Measurements from ENCODE around the gene PTGR3.
"Not testable (repeated sequence)": the region's sequence is repeated elsewhere in the genome, so short reads cannot be mapped to it uniquely, and the experiment has no call there.

PTGR3 gene

GRCh38 chr18:75201282-75202270, 7.4 kb downstream of the PTGR3 start:
- DNase-seq = no peak

GRCh38 chr18:75200605-75201280, 8.2 kb downstream of the PTGR3 start:
- DNase-seq = no peak

- no peak for DNase-seq
These were observed 8.9 kb downstream of the PTGR3 start for GRCh38 chr18:75200071-75200470.

GRCh38 chr18:75199327-75199726, 9.6 kb downstream of the PTGR3 start:
- DNase-seq = no peak

DNA sequence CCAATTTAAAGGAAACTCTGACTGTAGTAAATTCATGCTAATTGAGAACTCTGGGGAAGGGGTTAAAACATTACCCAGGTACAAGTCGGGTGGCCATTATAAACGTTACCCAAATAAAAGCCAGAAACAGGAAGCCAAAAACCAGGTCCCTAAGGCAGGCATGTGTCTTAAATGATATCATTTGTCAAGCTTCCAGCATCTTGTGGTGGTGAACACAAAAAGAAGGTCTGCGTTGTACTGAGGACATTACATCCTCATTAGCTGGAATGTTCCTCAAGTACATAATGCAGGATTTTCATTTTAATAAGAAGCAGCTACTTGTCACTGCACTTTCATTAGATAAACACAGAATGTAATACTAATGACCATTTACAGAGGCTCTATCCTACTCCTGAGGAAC, 10.9 kb downstream of the PTGR3 start:
- no peak for DNase-seq

GRCh38 chr18:75192899-75193298, 16.0 kb downstream of the PTGR3 start:
- DNase-seq = no peak

DNA sequence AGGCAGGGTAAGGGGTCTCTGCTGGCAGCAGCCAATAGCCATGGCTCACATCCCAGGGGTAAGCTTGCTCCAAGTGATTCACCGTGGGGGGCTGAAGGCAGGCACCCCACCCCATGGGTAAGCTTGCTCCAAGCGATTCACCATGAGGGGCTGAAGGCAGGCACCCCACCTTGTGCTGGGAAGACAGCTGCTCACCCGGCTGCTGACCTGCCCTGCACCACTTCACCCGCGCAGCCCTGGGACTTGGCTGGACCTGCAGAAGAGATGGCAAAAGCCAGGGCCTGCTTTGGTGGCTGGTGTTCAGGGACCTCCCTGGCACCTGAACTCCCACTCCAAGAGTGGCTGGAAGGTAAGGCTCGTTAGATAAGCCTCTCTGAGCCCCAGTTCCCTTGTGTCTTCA, 19.2 kb downstream of the PTGR3 start:
- no peak for DNase-seq

GRCh38 chr18:75187702-75188101, 21.2 kb downstream of the PTGR3 start:
- not testable (repeated sequence) for DNase-seq

DNA sequence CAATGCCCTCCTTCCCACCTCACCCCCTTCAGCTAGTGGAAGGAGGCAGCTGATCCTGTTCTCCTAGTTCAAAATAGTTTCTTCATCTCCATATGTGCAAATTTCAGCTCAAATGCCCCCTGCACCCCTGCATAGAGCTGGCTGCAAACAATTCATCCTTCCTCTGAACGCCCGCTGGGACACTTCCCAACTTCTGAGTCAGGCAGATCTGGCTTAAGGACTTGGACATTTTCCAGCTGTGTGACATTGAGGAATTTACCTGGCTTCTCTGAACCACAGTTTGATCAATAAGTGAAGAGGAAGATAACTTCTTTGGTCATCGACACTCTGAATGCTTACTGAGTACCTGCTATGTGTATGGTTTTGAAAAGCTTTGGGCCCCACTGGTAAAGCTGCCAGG, 23.5 kb downstream of the PTGR3 start:
- no peak for DNase-seq

DNA sequence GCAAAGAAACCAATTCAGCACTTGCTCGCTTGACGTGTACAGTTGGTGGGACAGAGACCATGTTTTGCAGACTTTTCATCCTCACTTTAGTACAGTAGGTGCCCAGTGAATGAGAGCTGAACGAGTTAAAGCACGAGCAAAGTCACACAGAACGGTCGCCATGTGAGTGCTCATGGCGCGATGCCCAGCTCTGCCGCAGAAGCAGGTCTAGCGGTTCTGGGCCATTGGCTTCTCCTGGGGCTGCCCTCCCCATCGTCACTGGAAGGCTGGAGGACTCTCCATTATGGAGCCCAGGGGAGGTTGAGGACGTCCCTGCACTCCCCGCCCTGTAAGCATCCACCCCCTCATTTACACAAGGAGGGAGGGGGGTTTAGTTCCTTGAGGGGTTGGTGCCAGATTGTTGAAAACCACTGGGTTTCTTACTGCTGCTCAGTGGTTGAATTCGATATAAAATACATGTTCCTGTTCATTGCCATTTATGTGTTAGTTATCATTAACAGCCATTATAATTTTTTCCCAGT, 24.9 kb downstream of the PTGR3 start:
- DNase-seq = no peak

DNA sequence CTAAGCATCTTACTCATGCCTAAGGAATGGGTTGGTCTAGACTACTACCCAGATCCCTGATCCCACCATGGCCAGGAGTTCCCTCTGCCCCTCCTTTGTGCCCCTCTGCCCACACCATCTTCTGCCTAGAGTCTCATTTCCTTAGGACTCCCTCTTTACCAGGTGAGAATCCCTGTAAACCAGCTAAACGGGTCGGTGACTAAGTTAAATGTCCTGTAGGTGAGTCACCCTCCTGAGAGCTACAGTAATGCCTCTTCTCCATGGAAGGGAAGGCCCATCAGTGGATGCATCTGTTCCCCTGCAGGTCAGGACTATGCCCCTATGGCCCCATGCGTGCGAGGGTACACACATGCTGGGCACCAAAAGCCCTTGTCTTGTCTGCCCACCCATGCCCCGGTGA, 25.4 kb downstream of the PTGR3 start:
- DNase-seq = no peak

GRCh38 chr18:75179819-75180600, 28.9 kb downstream of the PTGR3 start:
- no peak for DNase-seq

- no peak for DNase-seq
These were observed 30.6 kb downstream of the PTGR3 start for GRCh38 chr18:75178376-75178775.

DNA sequence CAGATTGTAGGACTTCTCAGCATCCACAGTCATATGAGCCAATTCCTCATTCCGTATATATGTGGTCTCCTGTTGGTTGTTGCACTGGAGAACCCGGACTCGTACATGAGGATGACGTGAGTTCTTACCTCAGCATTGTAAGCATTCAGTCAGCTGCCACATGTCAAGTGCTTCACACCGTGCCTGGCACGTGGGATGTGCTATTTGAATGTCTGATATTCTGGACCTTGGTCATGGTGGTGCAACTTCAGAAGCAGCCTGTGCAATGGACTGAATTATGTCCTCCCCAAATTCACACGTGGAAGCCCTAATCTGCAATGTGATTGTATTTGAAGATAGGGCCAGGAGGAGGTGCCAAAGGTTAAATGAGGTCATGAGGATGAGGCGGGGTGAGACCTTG, 32.1 kb downstream of the PTGR3 start:
- DNase-seq = no peak

DNA sequence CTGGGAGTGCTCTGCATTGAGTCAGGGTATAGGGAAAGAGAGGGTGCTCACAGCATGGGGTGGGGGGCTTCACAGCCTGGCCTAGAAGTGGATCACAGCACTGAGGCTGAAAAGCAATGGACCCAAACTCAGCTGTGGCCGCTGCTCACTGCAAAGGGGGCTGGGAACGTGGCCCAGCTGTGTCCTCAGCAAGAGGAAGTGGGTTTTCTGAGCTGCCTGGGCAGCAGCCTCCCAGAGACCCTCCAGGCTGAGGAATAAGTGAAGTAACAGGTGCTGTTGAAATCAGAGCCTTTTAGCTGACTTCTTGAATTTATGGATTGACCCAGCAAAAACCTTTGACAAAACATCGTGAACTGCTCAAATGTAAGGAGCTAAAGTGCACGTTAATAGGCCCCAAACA, 35.2 kb downstream of the PTGR3 start:
- DNase-seq = no peak

GRCh38 chr18:75173125-75173432, 35.9 kb downstream of the PTGR3 start:
- DNase-seq = no peak

- no peak for DNase-seq
These were observed 36.4 kb downstream of the PTGR3 start for GRCh38 chr18:75172299-75173124.

DNA sequence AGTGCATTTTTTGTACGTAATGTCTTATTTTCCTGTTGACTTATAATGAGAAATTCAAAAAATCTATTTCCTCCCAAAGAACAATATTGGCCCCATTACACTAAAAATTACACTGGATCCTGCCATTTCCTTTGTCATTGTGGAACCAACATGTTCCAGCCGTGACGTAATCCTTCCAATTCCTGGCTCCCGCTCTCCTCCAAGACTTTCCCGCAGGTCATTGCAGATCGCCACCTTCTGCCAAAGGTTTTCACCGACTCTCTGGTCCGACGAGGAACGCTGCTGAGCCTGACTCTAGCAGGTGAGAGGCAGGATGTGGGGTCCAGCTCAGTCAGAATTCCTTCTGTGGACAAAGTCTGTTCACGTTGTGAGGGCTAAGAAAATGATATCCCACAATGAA, 38.0 kb downstream of the PTGR3 start:
- DNase-seq = no peak

GRCh38 chr18:75170022-75170789, 38.7 kb downstream of the PTGR3 start:
- no peak for DNase-seq

DNA sequence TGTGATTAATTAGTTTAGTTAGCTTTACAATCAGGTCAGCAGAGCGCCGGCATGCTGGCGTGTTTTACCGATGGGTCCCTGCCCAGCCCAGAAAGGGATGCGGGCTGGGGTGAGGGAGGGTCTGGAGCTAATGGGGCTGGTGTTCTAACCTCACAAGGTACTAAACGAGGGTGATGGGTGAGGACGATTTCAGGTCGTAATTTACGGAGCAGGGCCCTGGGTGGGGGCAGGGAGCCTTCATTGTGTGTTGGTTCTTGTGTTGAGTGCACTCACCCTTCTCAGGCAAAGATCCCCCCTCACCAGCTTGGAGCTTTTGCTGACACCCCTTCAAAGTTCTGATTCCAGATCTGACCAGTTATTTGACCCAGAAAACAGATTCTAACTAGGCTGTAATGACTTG, 39.5 kb downstream of the PTGR3 start:
- DNase-seq = no peak

DNA sequence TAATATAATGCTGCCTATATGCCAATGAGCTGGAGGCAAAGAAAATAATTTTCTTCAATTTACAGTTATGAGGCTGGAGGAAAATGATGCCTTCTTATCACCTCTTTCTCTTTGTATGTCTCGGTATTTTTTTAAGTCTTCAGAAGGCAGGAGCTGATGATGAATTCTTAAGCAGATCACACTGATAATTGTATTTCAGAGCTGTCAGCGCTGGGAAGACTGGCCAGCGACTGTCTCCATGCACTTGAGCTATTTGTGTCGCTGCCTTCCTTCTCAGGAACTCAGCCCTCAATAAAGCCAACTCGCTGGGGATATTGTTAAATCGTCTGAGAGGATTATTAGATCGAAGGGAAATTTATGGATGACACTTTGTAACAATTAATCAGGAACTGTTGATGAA, 40.3 kb downstream of the PTGR3 start:
- DNase-seq = no peak
